ENCODE data around the gene LIPG.
"Not testable (repeated sequence)": the region's sequence is repeated elsewhere in the genome, so short reads cannot be mapped to it uniquely, and the experiment has no call there.

The LIPG gene

GRCh38 chr18:49546719-49547273 lies 15.1 kb upstream of the LIPG start:
- no peak for DNase-seq

GRCh38 chr18:49547701-49548100 lies 14.2 kb upstream of the LIPG start:
- no peak for DNase-seq

DNA sequence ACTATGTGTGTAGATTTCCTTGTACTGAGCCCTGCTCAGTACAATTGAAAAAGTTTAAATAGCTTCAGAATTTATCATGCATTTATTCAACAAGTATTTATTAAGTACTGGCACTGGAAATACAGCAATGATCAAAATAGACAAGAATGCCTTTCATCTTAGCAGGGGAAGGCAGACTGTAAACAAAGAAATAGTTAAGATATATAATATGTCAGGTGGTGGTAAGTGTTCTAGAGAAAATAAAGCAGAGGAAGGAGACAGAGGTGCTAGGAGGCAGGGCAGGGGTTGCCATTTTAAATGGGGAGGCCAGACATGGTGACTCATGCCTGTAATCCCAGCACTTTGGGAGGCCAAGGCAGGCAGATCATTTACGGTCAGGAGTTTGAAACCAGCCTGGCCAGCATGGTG lies 13.6 kb upstream of the LIPG start:
- DNase-seq = no peak

DNA sequence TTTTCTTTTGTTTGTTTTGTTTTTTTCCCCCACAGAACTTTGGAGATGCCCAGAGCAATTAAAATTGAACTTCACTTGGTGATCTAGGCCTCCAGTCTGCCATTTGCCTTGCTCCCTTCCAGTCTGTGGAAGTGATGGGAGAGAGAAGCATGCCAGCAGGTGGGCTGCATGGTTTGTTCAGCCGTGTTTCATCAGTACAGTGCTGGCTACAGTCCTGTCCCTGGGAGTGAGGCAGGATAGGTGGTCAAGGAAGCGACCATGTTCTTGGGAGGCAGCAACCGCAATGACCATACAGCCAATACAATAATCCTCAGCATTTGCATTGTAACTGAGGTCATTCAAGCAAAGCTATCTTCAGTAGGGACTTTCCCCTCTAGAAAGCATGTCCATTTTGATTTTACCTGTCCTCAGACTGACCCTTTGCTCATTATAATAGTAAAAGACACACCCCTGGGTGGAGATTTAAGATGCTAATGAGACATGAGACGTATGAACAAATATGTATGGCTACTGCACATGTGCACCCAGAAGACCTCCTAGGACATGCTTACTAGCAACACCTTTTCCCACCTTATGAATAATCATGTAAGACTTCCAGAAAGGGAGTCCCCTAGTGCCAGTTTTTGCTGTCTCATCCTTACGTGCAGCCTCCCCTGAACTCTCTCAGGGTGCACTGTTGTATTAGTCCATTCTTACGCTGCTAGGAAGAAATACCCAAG lies 11.1 kb upstream of the LIPG start:
- DNase-seq = no peak

GRCh38 chr18:49553003-49553402 lies 8.9 kb upstream of the LIPG start:
- DNase-seq = no peak

DNA sequence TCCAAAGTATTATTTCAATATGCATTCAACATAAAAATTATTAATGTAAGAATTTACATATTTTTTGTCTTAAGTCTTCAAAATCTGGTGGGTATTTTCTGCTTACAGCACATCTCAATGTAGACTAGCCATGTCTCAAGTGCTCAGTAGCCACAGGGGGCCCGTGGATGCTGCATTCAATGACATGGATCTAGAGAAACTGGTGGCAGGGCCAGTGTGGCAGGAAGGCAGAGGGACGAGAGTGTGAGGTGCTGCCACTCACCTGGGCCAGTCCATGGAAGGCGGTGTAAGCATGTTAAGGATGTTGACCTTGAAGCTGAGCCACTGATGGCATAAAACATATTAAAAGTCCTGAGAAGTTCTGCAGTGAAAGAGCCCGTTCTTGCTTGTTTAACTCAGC lies 6.2 kb upstream of the LIPG start:
- no peak for DNase-seq

DNA sequence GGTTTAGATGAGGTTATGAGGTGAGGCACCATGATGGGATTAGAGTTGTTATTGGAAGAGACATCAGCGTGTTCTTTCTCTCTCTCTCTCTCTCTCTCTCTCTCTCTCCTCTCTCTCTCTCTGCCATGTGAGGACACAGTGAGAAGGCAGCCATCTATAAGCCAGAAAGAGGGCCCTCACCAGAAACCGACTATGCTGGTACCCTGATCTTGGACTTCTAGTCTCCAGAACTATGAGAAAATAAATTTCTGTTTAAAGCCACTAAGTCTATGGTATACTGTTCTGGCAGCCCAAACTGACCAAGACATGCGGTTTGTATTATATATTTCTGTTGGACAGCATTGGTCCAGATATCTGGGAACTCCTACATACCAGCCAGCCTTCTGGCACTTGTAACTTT lies 3.5 kb upstream of the LIPG start:
- no peak for DNase-seq

DNA sequence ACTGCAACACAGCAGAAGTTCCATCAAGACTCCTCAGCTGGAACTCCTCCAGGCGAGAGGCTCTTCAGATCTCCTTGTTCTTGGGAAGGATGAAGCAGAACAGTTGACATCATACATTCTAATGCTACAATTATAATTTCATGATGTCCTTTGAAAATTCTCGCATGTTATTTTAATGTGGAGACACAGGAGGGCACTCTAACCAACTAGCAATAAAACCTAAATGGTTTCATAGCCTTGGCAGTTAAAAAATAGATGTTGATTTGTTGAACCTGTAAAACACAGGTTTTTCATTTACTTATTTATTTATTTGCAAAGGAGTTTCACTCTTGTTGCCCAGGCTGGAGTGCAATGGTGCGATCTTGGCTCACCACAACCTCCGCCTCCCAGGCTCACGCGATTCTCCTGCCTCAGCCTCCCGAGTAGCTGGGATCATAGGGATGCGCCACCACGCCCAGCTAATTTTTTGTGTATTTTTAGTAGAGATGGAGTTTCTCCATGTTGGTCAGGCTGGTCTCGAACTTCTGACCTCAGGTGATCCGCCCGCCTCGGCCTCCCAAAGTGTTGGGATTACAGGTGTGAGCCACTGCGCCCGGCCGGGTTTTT lies 2.4 kb upstream of the LIPG start:
- not testable (repeated sequence) for DNase-seq

DNA sequence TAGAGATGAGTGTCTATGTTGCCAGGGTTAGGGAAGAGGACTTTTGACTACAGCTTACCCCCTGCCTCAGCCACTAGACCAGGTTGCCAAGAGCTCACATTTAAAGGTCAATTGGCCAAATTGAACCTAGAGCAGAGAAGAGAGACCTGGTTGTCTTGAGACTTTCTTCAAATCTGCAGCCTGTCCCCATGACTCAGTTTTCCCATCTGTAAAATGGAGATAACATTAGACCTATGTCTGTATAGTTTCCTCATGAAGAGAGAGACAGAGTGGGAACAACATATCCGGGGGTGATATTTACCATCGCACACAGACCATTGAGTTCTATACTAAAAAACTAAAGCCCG lies 1.6 kb upstream of the LIPG start:
- no peak for DNase-seq

GRCh38 chr18:49560624-49561288 lies 1.1 kb upstream of the LIPG start:
- no peak for DNase-seq

DNA sequence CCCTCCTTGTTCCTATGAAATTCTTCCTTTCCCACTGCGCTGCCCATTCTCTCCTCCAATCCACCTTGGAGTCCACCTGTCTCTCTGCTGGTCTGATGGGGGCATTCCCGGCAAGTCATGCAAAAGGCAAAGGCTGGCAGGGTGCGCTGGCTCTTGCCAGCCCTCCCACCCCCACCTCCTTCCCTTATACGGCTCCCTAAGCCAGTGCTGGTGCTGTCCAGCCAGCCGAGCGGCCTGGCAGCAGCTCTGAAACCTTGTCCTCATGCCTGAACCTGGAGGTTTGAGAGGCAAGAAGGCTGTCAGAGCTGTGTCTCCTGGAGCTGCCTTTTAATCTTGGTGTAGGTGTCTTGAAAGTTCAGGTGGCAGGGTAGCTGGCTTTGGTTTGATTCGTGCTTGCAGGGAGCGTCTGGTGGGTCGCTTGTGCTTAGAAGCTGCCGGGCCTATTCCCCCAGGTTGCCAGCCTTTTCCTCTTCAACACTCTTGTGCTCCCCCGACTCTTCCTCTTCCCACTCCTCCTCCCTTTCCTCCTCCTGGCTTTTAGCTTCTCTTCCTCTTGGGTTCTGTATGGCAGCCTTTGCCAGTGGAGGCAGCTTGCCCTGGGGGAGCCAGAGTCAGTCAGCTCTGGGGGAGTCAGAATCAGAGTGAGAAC lies 748 bp downstream of the LIPG start:
- no peak for DNase-seq

DNA sequence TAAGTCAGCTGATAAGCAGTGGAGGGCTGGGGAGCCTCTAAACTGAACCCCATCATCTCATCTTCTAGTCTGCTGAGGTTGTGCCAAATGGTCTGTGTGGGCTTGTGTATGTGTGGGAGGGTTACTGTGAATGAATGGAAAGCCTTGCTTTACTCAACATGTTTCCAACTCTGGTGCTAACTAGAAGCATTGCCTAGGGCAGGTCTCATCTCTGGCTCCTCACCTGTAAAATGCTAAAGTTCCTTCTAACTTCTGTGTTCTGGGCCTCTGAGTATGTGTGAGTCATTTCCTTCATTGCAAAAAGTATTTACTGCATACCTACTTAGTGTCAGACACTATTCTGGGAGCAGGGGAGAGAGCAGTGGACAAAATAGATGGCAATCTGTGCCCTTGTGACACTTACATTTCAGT lies 1.3 kb downstream of the LIPG start:
- DNase-seq = no peak

DNA sequence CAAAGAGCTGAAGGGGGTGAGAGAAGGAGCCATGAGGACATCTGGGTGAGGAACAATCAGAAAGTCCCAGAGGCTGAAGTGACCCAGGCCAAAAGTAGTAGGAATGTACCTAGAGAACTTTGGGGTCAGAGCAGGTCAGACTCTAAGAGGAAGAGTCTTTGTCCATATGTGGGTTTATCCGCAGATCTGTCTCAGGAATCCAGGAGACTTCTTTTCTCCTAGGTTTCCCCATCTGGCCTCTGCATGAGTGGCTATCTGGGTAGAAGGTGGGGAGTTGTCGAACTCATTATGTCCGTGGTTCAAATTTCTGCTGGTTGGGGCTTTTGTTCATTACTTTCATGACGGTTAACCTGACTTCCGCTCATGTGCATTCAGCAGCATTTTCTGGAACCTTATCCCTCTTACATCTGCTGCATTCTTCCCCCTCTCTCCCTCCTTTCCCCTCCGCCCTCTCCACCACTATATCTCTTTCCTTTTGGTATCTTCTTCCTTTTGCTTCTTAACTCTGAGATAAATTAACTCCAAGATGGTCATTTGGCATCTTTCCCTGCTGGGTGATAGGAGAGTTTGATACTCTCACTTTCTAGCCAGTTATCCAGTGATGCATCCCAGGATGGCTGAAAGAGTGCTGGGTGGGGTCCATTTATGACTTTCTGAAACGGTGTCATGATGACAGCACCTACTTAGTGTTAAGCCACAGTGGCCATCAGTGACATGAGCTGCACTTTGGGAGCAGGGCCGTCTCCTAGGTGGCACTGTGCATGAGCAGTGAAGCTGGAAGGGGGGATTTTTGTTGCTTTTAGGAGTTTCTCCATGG lies 2.1 kb downstream of the LIPG start:
- no peak for DNase-seq

DNA sequence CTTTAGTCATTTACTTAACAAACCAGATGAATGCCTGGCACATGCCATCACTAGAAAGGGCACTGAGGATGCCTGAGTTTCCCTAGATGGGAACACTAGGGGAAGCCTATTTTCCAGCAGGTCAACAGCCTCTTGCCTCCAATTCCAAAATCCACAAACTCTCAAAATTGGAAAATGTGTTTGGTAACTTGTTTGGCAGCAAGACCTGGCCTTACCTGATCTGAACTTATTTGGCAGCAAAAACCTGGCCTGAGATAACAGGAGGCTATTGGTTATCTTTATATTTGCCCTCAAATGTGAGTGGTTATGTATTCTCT lies 2.6 kb downstream of the LIPG start:
- no peak for DNase-seq

DNA sequence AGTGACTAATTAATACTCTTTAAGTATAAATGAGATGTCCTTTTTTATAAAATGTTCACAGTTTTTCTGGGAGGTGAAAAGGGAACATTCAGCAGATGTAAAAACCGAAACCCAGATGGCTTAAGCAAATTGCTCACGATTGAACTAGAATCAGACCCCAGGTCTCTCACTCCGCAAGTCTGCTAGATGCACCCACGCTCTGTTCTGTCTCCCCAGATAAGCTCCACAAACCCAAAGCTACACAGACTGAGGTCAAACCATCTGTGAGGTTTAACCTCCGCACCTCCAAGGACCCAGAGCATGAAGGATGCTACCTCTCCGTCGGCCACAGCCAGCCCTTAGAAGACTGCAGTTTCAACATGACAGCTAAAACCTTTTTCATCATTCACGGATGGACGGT lies 3.2 kb downstream of the LIPG start:
- DNase-seq = no peak

GRCh38 chr18:49565612-49566011 lies 3.8 kb downstream of the LIPG start:
- no peak for DNase-seq

DNA sequence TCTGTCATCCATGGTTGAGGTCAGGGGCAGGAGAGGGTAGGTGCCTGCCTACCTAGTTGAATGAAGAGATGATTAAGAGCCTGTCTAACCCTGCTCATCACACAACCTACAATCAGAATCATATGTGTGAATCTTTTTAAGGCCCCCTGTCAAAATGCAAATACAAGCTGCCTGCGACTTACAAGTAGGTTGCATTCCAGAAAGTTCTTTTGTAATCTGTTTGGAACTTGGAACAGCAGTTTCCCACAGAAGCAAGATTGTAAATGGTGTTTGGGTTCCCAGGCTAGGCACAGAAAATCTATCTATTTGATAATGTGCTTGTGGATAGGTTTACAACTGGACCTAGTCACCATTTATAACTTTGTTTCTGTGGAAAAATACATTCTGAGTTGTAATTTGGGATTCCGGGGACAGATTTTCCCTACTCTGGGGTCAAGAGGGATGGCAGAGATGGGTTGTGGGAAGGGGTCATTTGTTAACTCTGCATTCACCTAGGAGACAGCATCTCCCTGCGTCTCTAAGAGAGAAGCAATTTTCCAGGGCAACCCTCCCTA lies 4.4 kb downstream of the LIPG start:
- no peak for DNase-seq

- DNase-seq = no peak
Observed at GRCh38 chr18:49566985-49567384, 5.1 kb downstream of the LIPG start.

- no peak for DNase-seq
Observed at GRCh38 chr18:49569724-49570123, 7.9 kb downstream of the LIPG start.

DNA sequence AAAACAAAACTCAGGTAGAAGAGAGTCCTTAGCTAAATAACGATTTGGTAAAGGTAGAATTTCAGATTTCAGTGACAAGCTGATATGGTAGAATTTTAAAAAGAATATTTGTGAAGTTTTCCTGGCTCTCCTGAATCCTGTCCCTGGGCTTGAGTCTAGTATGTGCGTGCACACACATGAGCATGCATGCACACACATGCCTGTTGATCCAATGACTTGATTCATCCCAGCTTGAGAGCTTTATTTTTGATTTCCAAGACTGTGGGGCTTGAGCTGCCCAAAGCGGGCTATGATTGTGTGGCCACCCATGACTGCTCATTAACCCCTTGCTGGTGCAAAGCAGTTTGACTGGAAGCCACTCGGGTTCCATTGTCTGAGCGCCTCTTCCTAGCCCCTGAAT lies 9.0 kb downstream of the LIPG start:
- no peak for DNase-seq

- DNase-seq = no peak
Observed at GRCh38 chr18:49572611-49573345, 10.9 kb downstream of the LIPG start.

DNA sequence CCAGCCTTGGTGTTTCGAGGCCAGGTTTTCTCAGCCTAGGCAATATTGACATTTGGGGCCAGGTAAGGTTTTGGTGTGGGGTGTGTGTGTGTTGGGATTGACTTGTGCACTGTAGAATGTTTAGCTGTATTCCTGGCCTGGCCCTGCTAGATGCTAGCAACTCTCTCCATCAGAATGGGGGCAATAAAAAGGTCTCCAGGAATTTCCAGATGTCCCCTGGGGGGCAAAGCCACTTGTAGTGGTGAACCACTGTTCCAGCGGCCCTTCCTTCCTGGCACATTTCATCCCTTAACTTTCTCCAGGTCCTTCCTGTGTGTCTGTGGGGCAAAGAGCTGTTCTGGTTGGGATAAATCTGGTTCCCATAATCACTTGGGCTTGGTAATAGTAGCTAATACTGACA lies 12.0 kb downstream of the LIPG start:
- no peak for DNase-seq

Measured in T1000 (cell line).